Activated CD4-positive, alpha-beta T cell treated with anti-CD3 and anti-CD28 coated beads, Interleukin-2, amount 50 U/mL, for 4 hours (primary cell): ENCODE results near the gene NOS1AP.
"Not testable (repeated sequence)": the region's sequence is repeated elsewhere in the genome, so short reads cannot be mapped to it uniquely, and the experiment has no call there.

Experiments used
- DNase-seq, 2 experiments: peaks; one replicate each; pipeline ENCODE4 v3.0.0-alpha.2; 2020

NOS1AP gene

DNA sequence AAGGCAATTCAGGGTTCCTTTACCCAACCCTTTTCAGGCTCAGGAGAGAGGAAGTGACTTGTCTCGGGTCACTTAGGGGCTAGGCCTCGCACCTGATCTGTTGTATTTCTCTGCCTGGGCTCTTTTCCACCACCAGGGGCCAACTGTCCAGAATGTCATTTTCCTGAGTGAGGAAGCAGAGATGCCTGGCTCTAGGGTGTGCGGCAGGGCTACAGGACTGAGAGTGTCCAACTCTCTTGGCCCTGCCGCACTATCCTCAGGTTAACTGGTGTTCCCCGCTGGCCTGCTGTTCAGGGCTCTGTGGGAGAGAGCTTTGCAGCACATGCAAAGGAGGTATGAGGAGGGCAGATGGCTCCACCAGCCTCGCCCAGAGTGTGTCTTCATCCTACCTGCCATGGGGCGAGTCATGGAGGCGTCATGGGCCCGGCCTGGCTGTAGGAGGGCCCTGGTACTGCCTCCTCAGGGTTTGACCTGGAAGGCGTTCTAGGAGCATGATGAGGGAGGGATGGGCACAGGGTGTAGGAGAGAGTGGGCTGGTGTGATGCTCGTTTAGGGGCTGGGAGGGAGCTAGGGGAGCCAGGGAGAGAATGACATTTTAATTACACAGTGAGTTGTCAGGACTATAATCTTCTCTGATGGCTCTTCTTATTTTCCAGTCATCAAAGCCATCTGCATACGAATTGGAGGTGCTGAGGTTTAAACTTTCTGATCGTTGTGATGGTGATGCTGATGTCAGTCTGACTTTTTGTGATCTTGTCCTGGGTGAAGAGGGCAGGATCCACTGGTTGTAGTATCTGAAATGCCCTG is 128.3 kb downstream of the NOS1AP start:
- DNase-seq: no peak

DNA sequence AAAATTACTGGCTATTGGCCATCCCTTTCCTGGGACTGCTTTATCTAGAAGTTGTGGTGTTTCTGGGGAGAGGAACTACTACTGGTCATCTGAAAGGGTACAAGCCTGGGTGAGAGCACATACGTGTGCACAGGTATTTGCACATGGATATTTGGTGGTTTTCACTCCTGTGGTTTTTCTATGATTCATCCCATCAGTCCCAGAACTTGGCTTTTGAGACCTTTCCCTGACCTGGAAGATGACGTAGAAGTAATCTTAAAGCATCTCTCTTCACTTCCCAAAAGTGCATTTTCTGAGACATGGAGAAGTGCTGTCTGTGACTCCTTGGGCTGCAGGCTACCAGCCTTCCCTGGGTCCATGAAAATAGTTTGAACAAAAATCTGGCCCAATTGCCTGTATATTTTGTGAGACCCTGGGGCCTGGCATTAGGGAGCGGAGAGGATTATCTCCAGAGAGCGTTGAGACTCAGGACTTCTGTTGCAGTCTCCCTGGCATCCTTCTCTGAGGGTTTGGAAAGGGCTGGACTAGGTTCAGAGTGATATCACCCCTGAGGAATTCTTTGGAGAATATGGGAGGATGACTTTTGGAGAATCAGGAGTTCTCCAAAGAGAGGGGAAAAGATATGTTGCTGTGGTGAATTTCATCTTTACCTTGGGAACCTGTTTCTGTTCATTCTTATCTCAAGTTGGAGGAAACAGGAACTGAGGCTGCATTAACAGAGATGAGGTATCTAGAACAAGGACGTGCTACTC is 130.8 kb downstream of the NOS1AP start:
- DNase-seq: no peak

DNA sequence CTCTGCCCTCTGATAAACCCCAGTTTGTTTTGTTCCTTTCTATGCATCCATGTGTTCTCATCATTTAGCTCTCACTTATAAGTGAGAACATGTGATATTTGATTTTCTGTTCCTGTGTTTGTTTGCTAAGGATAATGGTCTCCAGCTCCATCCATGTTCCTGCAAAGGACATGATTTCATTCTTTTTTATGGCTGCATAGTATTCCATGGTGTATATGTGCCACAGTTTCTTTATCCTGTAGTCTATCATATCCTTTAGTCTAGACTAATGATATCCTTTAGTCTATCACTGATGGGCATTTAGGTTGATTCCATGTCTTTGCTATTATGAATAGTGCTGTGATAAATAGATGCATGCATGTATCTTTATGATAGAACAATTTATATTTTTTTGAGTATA is 131.6 kb downstream of the NOS1AP start:
- not testable (repeated sequence) for DNase-seq

DNA sequence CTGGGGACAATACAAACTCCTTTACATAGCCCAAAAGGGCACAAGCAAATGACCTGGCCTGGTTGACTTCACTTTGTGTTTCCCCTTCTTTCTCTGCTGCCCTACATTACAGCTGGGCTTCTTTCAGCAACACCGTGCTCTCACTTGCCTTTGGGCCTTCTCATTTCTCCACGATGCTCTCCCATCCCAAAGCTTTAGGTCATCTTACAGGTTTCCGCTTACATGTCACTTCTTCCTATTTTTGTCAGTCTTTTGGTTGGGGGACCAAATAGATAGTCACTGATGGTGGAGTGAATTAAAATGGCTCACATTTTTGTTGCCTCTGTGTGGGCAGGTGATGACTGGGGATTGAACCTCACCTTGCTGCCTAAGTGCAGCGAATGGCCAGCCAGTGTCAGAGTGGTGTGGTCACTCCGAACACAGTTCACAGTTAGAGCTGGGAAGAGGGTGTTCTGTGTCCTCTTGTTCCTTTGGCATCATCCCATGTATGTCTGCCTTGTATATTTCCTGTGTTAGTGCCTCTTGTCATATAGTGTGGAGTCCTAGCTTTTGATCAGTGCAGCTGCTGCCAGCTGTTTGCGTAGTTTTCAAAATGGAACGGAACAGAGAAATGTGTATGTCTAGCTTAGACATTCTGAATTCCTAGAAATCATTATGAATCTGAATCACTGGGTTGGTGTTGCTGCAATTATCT is 134.8 kb downstream of the NOS1AP start:
- no peak for DNase-seq

DNA sequence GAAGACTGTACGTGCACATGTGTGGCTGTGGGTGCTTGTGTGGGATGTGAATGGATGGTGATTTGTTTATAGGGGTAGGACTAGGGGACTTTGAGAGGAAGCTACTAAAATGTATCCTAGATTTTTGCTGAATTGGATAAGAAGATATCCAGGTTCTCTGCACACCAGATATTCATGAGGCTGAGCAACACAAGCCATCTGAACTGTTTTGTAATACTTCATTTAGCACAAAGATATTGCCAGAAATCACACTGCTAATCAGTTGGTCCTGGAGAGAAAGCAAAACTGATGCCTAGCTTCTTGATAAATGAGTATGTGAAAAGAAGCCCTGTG is 135.3 kb downstream of the NOS1AP start:
- DNase-seq: no peak

DNA sequence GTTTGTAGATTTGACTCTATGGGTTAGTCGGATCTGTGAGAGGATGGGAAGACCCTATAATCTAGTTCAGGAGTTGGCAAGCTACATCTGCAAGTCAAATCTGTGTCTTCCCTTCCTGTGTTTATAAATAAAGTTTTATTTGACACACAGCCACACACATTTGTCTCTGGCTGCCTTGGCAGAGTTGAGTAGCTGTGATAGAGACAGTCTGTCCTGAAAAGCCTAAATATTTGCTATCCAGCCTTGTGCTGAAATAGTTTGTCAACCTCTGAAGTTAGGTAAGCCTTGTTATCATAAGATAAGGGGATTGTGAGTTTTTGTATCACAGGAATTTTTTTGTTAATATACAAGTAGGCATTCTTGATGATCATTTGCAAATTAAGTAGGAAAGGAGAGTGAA is 136.8 kb downstream of the NOS1AP start:
- DNase-seq: no peak

DNA sequence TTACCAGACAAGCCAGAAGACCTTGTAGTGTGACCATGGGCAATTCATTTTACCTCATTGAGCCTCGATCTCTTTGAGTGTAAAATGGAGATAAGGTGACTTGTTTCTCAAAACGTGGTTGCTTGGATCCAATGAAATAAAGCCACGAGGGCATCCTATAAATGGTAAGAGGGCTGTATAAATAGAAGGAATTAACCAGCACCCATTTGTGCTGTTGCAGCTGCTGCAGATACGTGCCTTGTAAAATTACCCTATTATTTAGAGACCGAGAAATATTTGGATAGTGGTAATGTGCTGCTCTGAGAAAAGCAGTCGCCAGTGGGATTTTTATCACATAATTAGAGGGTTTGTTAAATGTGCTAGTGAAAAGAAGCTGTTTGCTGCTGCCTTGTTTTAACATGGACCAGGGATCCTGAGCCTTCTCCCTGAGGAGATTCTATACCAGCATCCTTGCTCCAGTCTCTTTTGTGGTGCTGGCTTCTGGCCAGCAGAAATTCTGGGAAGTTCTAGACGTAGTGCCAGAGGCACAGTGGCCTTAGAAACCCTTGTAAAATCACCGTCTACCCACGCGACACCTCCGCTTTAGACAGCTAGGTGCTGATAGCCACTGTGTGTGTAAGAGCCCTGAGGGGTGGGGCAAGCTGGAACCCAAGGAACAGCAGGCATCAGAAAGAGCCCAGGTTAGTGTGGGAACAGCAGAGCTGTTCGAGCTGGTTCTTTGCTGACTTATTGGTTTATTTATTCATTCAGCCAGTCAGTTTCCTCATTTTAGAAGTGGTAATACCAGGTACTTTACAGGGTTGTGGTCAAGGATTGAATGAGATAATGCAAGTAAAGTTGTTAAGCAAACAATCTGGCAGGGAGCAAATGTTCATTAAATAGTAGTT is 137.5 kb downstream of the NOS1AP start:
- DNase-seq: no peak

DNA sequence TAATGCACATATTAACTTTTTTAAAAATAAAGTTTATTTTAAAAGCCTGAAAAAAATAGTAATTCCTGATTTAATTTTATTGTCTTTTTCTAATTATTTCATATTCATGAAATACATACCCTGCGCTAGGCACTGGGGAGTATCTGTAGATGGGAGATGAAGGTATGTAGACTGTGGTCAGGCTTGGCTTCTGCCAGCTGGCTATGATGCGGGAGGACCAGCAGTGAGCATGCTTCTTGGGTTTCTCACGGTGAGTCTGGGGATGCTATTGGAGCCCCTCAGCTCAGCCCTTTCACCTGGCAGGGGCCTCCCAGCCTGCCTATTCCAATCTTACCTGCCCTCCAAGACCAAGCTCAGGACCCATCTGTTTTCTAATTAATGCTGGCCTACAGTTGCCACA is 138.4 kb downstream of the NOS1AP start:
- no peak for DNase-seq

DNA sequence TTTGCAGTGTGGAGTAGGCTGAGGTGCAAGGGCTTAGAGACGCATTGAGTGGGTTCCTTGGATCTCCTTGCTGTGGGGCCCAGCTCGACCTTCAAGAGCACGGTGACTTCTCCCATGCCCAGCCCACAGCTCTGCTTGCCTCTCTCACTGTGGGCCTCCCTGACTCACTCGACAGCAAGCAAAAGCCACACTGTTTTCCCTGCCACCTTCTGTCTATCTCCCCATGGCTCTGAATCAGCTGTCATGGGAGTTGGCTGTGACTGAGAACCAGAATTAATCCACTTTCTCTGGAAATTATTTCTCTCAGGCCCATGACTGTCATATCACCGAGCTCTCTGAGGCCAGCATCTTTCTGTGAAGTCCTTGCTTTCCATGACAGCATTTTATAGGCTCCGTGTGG is 140.7 kb downstream of the NOS1AP start:
- DNase-seq: no peak

DNA sequence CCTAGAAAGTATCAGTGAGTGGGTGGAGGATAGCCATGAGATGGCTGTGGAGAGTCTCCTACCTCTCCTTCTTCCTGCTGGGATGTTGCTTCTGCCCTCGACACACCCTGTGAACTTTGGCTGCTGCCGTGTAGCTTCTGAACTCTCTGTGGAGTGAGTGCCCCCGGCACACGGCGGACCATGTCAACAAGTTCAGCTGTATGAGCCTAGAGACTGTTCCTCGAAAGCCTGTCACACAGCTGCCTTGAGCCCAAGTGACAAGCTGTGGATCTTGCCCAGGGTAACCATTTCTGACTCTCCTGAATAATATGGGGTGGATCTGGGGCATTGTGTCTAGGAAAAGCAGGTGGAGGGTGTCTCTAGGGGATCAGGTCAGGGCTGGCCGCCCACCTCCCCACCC is 143.2 kb downstream of the NOS1AP start:
- DNase-seq: no peak

DNA sequence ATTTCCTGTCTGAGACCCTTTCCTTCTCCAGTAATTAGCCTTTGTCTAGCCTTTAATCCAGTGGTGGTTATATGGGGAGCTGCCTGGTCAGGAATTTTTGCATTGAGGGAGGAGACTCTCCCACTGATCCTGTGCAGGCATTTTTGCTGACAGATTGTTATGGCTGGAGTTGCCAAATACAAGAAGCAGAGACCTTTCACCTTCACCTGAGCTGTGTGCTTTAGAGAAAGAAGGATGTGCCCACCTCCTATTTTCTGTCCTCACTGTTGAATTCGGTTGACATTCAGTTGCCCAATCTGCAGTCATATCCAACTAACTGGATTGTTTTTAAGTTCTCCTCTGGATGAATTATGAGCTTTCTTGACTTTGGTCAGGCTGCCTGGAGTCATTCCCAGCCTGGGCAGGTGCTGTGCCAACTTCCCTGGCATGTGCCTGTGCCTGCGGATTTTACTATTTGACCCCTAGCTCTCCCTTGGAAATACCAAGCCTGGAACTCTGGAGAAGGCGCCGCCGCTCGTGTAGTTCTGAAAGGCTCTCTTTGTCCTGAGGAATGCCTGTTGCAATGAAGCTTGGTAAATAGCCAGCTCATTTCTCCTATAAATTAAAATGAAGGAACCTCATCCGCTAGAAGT is 143.9 kb downstream of the NOS1AP start:
- no peak for DNase-seq

DNA sequence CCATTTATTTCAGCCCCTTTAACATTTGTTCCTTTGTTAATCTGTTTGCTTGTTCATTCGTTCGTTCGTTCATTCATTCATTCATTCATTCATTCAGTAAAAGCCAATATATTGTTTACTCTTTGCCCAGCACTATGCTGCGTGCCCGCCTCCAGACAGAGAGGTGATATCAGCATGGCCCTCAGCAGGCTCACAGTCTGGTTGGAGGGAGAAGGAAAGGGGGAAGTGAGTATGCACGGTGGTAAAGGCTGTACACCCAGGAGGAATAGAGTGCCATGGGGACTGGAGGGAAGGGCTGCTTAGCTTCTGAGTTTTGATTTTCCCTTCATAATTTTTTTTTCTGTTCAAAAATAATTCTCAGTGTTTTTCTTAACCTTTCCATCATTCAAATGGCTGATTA is 144.7 kb downstream of the NOS1AP start:
- DNase-seq: no peak

DNA sequence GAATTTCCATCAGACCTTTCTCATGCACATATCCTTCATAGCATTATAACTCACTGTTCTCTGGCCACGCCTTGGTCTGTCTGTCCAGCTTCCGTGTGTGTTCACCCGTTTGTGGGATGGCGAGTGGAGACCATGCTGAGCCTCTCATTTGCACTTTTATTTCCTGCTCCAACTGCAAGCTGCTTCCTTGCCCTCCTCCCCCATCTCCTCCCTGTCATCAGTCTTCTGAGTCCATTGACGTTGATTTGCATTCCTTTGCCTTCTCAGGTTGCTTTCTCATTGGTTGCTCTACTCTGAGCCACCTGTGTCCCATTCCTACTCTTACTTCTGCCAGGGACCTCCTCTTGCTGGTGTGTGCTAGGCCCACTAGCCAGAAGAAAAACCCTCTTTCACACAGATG is 146.4 kb downstream of the NOS1AP start:
- no peak for DNase-seq

DNA sequence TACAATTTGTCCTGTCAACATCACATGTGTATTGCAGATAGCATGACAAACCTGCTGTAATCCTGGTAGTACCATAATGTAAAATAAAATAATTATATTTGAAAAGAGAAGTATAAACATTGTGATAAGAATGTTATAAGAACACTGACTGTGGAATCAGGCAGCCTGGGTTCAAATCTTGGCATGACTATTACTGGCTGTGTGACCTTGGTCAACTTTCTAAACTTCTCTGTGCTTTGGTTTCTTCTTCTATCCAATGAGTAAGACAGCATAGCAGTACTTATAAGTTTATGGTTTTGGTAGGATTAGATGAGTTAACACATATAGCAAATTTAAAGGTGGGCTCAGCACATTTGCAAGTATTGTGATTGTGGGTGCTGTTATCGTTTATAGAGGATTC is 147.1 kb downstream of the NOS1AP start:
- no peak for DNase-seq

DNA sequence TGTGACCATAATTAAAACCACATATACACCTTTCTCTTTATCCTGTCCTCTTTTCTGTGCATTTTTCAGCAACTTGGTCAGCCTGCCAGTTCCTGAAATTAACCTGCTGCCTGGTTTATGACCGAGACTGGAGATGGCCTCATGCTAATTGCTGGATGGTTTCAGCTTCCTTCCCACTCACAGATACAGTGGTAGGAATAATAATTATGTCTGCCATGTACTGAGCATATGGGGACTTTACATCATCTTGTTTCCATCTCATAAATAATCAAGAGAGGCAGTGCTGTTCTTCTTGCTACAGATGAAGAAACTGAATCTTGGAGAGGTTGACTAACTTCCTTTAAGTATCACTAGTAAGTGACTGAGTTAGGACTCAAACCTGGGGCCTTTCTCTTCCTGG is 148.2 kb downstream of the NOS1AP start:
- no peak for DNase-seq

DNA sequence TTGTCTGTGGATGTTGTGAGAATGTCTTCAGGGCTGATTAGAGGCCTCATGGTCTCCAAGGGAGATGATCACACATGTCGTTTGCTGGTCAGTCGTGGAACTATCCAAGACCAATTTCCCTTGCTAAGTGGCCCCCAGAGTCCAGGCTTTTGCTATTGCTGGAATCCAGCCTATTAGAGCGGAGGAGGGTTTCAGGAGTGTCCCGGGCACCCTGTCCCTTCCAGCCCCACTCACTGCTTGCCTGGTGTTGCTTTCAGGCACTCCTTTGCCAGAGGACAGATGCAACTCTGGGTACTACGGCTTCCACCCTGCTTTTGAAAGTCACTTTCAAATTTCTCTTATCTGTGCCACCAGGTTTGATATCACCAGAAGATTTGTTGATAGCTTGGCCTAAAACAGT is 149.1 kb downstream of the NOS1AP start:
- DNase-seq: no peak

DNA sequence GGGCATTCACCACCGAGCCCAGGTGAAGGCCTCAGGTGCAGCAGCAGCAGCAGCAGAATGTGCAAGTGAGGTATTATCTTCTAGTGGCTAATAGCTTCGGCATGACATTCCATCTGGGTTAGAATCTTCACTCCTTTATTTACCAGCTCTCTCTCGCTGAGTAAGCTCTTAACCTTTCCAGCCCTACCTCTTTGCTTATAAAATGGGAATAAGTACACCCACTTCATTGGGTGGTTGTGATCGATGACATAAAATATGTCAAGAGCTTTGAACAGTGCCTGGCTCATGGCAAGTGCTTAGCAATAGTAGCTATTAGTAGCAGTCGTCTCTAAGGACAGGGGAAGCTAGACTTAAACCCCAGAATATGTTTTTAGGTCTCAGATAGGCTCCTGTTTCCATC is 149.5 kb downstream of the NOS1AP start:
- no peak for DNase-seq

DNA sequence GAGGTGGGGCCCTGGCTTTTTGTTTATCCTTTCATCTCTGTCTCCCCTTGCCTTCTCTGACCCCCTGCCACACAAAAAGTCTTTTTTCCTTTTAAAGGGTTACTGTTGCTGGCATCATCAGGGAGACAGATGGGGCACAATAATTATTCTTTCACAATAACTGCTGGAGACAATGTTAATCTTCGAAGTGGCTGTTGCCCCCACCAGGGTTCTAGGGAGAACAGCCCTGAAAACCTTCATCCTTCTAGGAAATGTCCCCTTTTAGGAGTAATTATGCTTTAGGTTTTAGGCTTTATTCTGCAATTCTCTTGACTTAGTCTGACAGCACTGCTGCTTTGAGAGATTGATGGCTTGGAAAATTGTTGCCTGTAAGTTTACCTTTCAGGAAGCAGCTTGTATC is 150.0 kb downstream of the NOS1AP start:
- no peak for DNase-seq

DNA sequence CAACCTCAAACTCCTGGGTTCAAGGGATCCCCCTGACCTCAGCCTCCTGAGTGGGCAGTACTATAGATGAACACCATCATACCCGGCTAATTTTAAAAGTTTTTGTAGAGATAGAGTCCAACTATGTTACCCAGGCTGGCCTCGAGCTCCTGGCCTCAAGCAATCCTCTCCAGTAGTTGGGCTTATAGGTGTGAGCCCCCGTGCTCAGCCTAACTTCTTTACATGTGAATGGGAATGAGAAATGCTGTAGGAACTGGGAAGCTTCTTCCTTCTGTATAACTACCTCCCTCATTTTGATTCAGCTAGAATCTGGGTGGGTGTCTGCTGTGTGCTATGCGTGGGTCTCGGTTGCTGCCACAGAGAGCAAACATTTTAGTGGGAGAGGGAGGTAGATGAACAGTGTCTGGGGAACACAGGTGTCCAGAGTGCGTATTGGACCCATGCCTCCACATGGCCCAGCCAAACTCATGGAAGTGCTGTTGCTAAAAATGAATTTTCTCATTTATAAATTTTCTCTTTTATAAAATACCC is 150.6 kb downstream of the NOS1AP start:
- DNase-seq: no peak

DNA sequence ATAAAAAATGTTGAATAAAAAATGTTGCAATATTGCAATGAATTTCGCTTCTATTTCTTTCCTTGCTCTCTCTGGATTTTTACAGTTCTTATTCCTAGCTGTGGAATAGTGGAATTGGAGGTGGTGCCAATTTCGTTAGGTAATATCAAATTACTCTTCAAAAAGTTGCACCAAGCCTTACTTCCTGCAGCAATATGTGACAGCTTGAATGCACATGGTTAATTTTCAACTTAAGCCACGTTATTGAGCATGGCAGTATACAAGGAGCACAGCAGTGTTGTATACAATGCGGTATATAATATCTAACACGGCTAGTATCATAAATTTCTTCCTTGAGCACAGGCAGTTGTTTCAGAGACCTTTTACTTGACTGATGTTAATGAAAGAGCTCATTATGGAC is 152.5 kb downstream of the NOS1AP start:
- no peak for DNase-seq

DNA sequence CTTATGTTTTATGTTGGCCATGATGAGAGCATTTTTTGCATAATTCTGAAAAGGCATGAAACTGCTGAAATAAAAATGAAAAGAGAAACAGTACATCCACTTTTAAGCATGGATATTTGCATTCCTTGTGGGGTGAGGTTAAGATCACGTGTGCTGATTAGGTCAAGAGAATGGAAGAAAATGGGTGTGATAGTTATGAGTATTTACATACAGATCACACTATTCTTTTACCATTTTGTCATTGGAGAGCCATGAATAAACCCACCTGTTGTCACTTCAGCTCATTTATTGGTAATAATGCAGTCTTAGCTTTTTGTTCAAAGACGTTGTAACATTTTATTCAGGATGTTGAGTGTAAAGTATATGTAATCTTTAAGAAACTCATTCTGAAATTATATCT is 153.2 kb downstream of the NOS1AP start:
- DNase-seq: no peak

DNA sequence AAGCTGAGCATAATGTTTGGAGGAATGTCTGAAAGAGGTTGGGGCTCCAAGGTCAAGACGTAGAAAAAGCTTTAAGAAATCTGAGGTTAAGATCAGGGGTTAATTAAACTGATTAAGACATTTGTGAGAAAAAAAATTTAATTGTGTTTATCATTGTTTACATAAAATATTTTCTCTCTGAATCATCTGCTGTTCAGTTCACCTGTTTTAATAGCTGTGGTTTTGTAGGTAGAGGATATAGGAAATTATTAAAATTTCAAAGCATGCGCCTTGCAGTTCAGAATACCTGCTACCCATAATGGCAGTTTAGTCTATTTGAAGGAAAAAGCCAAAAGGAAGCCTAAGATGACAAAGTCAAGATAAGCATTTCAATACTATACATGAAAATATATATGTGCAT is 154.0 kb downstream of the NOS1AP start:
- DNase-seq: no peak
